Erythroblast (primary cell): ENCODE results near the gene GPS2.

ENCODE experiments used
- GATA1 ChIP-seq: IDR thresholded peaks from 2 replicates; pipeline ENCODE4 v1.6.1; 2011; ENCODE audit warnings: low read depth, mild to moderate bottlenecking, control low read depth, low read length, moderate library complexity
- POLR2A ChIP-seq: IDR thresholded peaks from 2 replicates; pipeline ENCODE4 v1.6.1; 2011; ENCODE audit warnings: mild to moderate bottlenecking, low read length

GRCh38 chr17:7293159-7293558 is 22.0 kb downstream of the GPS2 start:
- TF ChIP-seq GATA1 = no peak
- no peak for TF ChIP-seq POLR2A
